Measurements from ENCODE around the gene DEGS1. TPM values are rescaled to one million over a fixed set of nuclear protein-coding genes. Genes with fewer than 3 reads are reported as not detected.

The DEGS1 gene
- total RNA-seq, 1 donor from 2014 or later, result 51.0 TPM

DNA sequence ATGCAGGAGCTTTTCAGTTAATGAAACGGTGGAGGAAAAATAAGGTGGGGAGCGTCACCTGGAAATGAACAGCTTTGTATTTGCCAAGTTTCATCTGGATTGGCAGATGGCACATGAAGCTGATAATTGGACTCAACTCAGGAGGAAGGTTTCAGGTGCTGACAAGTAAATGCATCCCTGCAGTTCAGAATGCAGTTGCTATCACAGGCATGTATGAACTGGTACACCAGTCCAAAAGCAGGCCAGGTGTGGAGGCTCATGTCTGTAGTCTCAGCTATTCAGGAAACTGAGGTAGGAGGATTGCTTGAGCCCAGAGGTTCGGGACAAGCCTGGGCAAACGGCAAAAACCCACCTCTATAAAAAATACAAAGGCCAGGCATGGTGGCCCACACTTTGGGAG is 15.5 kb downstream of the DEGS1 start:
- Mint-ChIP-seq H3K27ac (no peak overlapping the region), H3K9me3 (no peaks in the 10 kb centered on the region), H3K27me3 (no peaks in the 10 kb centered on the region), H3K4me1 (ENCODE audit: unreplicated experiment) (peaks cover 32% of the 10 kb centered on the region), H3K4me3 (no peak overlapping the region), H3K36me3 (peaks cover 8% of the 10 kb centered on the region)
- no peak for DNase-seq (ENCODE audit: extremely low spot score, unreplicated experiment)
- TF ChIP-seq, protein P1, sequence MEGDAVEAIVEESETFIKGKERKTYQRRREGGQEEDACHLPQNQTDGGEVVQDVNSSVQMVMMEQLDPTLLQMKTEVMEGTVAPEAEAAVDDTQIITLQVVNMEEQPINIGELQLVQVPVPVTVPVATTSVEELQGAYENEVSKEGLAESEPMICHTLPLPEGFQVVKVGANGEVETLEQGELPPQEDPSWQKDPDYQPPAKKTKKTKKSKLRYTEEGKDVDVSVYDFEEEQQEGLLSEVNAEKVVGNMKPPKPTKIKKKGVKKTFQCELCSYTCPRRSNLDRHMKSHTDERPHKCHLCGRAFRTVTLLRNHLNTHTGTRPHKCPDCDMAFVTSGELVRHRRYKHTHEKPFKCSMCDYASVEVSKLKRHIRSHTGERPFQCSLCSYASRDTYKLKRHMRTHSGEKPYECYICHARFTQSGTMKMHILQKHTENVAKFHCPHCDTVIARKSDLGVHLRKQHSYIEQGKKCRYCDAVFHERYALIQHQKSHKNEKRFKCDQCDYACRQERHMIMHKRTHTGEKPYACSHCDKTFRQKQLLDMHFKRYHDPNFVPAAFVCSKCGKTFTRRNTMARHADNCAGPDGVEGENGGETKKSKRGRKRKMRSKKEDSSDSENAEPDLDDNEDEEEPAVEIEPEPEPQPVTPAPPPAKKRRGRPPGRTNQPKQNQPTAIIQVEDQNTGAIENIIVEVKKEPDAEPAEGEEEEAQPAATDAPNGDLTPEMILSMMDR (conservative IDR thresholded peaks at IDR 0.05), result no peak

DNA sequence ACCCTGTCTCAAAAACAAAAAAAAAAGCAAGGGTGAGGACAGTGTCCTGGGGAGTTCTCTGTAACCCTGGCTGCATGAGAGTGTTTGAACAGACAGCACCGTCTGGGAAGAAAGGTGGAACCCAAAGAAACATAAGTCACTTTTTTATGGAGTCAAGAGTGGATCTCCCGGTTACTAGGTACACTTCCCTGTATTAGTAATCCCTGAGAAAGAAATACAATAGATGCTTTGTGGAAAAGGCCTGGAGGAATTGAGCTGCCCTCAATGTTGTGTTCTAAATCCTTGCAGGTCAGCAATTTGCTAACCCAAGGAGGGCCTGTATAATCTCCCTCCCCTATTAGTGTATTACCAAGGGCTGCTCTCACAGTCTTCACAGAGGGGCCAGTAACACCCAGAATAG is 16.6 kb downstream of the DEGS1 start:
- Mint-ChIP-seq H3K27me3 (no peaks in the 10 kb centered on the region), H3K27ac (no peak overlapping the region), H3K36me3 (peaks cover 4% of the 10 kb centered on the region), H3K4me1 (ENCODE audit: unreplicated experiment) (peaks cover 37% of the 10 kb centered on the region), H3K4me3 (no peak overlapping the region), H3K9me3 (no peaks in the 10 kb centered on the region)
- no peak for DNase-seq (ENCODE audit: extremely low spot score, unreplicated experiment)
- TF ChIP-seq, protein P1 (conservative IDR thresholded peaks at IDR 0.05), result no peak

DNA sequence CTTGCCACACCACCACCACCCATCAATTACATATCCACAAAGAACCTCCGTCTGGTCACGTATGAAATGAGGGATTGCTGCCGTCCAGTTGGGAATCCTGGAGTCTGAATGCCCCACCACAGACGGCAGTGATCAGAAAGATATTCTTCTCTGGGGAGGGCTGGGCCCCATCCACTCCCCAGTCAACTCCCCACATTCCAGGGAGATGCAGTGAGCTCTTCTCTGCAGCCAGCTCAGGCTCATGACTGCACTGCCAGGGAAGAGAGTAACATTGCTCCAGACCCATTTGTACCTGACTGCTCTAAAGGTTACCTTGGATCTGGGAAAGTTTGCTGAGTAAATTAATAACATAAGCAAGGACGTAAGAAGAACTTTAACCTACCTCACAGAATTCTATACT is 18.3 kb downstream of the DEGS1 start:
- Mint-ChIP-seq H3K9me3 (no peaks in the 10 kb centered on the region), H3K27me3 (no peaks in the 10 kb centered on the region), H3K4me1 (ENCODE audit: unreplicated experiment) (peaks cover 42% of the 10 kb centered on the region), H3K36me3 (no peaks in the 10 kb centered on the region), H3K27ac (peak overlapping the region; percentile 40), H3K4me3 (no peak overlapping the region)
- TF ChIP-seq, protein P1 (conservative IDR thresholded peaks at IDR 0.05), result no peak
- no peak for DNase-seq (ENCODE audit: extremely low spot score, unreplicated experiment)

DNA sequence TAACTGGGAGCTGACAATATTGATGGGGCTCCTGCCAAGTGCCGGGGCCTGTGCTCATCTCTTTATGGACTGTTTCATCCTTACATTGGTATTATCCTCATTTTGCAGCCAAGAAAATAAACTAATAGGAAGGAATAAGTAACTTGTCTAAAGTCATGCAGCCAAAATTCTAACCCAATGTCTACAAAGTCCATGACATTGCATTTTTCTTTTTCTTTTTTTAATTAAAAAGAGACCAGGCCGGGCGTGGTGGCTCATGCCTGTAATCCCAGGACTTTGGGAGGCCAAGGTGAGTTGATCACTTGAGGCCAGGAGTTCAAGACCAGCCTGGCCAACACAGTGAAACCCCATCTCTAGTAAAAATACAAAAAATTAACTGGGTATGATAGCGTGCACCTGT is 18.8 kb downstream of the DEGS1 start:
- TF ChIP-seq, protein P1 (conservative IDR thresholded peaks at IDR 0.05), result no peak
- Mint-ChIP-seq H3K27ac (peak overlapping the region; percentile 40), H3K4me3 (no peak overlapping the region)

DNA sequence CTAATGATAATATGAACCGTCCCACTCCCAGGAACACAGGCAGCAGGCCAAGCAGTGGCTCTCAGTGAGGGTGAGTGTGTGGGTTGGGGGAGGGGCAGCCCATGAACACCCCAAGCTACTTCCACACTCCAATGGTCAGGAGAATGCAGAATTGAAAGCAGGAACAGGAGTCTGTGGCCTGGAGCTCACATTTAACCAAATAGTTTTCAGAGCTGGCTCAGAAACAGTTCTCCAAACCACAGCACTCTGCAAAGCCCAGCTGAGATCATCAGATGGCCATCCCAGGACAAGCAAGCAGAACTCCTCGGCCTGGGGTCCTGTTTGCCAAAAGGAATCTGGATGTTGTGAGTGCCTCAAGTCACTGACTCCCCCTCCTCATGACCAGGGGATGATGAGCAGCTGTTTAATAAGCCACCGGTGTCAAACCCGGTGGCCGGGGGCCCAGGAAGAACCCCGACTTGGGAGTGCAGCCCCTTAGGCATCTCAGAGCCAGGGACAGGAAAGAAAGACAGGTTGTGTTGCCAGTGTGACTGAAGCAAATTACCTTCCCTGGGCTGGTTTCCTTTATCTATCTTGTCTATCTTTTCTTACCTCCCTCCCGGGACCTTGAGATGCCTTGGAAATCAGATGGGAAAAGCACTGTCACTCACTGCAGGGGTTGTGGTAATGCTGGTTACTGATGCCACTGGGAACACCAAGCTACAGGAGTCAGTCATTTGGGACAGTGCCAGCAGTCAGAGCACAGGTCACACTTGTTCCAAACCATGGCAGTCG is 20.4 kb downstream of the DEGS1 start:
- H3K9me3 Mint-ChIP-seq, result no peaks in the 10 kb centered on the region
- H3K36me3 Mint-ChIP-seq, result no peaks in the 10 kb centered on the region
- peaks cover 33% of the 10 kb centered on the region for H3K4me1 Mint-ChIP-seq (ENCODE audit: unreplicated experiment)
- DNase-seq (ENCODE audit: extremely low spot score, unreplicated experiment), result no peak
- TF ChIP-seq, protein P1 (conservative IDR thresholded peaks at IDR 0.05), result no peak
- no peaks in the 10 kb centered on the region for H3K27me3 Mint-ChIP-seq
- H3K4me3 Mint-ChIP-seq, result peak overlapping the region; percentile 70
- peak overlapping the region; percentile 68 for H3K27ac Mint-ChIP-seq

More for the DNA sequence above, 18.8 kb downstream of the DEGS1 start:
- Mint-ChIP-seq H3K36me3 (no peaks in the 10 kb centered on the region), H3K9me3 (no peaks in the 10 kb centered on the region), H3K4me1 (ENCODE audit: unreplicated experiment) (peaks cover 39% of the 10 kb centered on the region), H3K27me3 (no peaks in the 10 kb centered on the region)
- DNase-seq (ENCODE audit: extremely low spot score, unreplicated experiment), result no peak

Data from type B pancreatic cell (in vitro differentiated cells).